Measurements from ENCODE around the gene UGCG.
"Not testable (repeated sequence)": the region's sequence is repeated elsewhere in the genome, so short reads cannot be mapped to it uniquely, and the experiment has no call there.

UGCG gene

DNA sequence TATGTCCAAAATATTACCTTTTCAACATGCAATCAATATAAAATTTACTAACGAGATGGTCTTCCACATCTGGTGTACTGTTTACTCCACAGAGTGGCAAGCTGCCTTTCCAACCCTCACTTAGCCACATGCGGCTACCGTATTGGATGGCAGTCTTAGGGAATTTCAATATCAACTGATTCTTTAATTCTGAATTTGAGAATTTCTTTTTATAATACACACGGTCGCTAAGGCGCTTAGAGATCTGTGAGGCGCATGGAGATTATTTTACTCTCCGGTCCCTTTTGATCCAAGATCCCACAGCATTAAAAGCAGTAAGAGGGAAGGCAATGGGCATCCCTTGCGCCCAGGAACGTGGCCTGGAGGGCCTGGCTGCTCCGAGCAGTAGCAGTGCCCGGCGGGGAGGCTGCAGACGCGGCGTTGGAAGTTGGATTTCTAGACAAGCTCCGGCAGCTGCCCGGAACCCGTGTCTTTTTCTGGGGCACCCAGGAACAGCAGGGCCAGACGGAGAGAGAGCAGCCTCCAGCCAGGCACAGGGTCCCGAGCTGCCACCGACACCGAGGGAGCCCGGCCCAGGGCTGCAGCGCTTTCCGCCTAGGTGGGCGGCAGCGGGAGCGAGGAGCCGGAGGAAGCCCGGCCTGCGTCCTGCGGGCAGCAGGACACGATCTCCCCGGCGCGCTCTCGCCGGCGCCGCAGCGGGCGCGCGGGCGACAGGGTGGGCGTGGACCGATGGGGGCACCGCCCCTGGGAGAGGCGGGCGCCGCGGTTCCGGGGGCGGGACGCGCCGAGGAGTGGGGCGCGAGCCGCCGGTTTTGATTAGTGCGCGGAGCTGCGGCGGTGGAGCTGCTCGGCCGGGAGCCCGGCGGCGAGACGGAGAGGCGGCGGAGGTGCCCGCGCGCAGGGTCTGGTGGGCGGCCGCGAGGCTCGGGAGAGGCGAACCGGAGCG, at the start of gene UGCG:
UGCG (plus strand) TSS at position 819 of the 946 bp plus-strand sequence. CDS start 402 bp downstream, outside the sequence.
- peak; percentile 94 for DNase-seq

GRCh38 chr9:111851553-111851952, 45.1 kb upstream of the UGCG start:
- DNase-seq, result no peak

GRCh38 chr9:111852291-111852690, 44.3 kb upstream of the UGCG start:
- no peak for DNase-seq

DNA sequence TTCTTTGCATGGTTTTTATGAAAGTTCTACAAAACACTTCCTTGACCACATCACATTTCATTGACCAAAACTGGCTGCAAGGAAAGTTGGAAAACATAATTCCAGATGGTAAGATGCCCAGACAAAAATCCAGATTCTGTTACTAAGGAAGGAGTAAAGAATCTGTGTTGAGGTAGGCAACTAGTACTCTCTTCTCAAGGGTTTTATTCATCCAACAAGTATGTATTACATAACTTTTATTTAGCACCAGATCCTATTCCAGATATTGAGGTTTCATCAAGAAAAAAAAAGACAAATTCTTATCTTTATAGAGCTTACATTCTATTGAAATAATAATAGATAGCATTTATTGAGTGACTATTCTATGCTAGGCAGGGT, 43.2 kb upstream of the UGCG start:
- DNase-seq, result no peak

GRCh38 chr9:111854799-111855198, 41.8 kb upstream of the UGCG start:
- DNase-seq, result no peak

DNA sequence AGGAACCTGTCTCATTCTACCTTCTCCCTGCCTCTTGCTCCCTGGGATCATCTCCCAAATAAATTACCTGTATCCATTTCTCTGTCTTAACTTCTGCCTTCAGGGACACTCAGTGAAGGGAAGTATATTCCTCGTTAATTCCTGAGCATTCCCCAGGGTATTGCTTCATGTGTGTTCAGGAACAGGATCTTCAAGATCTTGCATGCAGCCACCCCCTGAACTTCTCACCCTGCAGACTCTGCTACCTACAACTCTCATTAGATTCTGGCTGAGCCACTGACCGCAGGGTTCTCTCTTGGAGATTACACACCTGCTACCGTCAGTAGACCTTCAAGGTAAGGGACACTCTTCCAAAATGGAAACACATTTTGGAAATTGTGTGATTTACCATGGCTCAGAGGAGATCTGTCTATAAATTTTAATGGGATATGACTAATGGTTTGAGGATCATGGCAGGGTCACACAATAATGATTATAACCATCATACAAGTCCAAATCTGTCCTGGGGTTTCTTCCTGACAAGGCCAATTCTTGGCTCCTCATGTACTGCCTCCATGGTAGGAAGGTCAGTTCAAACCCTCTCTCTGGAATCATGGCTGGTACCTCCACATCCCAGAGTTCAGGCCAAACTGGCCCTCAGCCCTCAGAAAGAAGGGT, 38.9 kb upstream of the UGCG start:
- DNase-seq, result no peak

DNA sequence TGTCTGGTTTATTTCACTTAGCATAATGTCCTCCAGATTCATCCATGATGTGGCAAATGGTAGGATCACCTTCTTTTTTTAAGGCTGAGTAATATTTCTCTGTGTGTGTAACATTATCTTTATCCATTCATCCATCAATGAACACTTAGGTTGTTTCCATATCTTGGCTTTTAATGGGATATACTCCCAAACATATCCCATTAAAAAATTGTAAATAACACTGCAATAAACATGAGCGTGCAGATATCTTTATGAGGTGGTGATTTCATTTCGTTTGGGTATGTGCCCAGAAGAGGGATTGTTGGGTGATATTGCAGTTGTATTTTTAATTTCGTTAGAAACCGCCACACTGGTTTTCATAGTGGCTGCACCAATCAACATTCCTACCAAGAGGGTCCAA, 36.2 kb upstream of the UGCG start:
- DNase-seq, result no peak

GRCh38 chr9:111863636-111864035, 33.0 kb upstream of the UGCG start:
- no peak for DNase-seq

DNA sequence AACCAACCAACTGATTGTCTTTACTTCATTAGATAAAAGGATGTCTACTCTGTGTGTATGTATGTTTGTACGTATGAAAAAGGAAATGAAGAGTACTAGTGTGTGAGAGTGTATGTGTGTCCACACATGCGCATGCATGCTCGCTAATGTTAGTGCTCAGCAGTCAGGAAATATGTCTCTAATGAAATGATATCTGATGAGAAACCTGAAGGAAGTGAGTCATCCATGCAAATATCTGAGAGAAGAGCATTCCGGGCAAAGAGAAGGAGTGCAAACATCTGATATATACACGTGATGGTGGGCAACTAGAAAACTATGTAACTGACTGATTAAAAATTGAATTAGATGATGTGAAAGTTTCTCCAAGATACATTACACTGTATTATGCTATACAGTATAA, 29.6 kb upstream of the UGCG start:
- no peak for DNase-seq

DNA sequence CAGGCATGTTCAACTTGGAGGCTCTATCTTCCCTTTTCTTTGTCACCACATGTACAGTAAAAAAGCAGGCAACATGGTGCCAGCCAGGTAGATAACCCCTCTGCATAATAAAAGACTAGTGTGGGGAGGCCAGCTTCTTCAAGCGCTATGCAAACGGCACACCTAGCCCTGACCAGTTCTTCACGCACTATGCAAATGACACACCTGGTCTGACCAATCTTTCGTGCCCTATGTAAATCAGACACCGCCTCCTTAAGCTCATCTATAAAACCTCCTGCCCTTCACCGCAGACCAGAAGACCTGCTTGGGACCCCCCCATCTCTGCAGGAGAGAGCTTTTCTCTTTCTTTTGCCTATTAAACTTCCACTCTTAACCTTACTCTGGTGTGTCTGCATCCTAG, 28.1 kb upstream of the UGCG start:
- no peak for DNase-seq

DNA sequence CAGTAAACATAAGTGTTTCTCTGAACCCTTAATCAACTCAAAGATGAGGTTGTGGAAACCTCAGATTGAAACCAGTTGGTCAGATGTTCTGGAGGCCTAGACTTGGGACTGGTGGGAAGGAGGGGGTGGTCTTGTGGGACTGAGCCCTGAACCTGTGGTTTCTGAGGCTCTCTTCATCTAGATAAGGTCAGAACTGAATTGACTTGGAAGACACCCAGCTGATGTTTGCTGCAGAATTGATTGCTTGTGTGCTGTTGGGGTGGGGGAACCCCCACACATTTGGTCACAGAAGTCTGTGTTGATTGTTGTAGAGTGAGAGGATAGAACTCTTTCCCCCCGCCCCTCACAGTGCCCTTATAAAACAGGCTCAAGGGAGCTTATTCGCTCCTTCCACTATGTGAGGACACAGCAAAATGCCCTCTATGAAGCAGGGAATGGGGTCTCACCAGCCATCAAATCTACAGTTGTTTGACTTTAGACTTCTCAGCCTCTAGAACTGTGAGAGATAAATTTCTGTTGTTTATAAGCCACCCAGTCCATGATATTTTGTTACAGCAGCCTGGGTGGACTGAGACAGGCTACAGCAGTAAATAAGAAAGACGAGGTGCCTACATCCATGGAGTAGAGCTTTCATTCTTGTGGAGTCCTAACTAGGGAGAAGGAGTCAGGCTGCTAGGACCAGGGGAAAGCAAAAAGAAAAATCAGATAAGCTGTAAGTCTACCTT, 25.7 kb upstream of the UGCG start:
- no peak for DNase-seq

- DNase-seq, result no peak
Measured at GRCh38 chr9:111871499-111871855, 25.1 kb upstream of the UGCG start.

DNA sequence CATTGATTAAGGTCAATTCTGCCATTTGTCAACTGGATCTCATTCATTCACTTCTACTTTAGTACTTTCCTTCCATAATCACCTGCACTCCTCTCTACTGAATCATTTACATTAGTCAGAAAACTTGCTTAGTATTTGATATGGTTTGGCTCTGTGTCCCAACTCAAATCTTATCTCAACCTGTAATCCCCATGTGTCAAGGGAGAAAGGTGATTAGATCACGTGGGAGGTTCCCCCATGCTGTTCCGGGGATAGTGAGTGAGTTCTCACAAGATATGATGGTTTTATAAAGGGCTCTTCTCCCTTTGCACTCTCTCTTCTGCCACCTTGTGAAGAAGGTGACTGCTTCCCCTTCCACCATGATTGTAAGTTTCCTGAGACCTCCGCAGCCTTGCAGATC, 23.7 kb upstream of the UGCG start:
- DNase-seq, result no peak

GRCh38 chr9:111873901-111874300, 22.7 kb upstream of the UGCG start:
- no peak for DNase-seq

GRCh38 chr9:111874500-111874899, 22.1 kb upstream of the UGCG start:
- DNase-seq, result no peak

DNA sequence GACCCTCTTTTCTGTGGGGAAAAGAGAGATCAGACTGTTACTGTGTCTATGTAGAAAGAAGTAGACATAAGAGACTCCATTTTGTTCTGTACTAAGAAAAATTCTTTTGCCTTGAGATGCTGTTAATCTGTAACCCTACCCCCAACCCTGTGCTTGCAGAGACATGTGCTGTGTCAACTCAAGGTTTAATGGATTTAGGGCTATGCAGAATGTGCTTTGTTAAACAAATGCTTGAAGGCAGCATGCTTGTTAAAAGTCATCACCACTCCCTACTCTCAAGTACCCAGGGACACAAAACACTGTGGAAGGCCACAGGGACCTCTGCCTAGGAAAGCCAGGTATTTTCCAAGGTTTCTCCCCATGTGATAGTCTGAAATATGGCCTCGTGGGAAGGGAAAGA, 21.3 kb upstream of the UGCG start:
- DNase-seq, result not testable (repeated sequence)

DNA sequence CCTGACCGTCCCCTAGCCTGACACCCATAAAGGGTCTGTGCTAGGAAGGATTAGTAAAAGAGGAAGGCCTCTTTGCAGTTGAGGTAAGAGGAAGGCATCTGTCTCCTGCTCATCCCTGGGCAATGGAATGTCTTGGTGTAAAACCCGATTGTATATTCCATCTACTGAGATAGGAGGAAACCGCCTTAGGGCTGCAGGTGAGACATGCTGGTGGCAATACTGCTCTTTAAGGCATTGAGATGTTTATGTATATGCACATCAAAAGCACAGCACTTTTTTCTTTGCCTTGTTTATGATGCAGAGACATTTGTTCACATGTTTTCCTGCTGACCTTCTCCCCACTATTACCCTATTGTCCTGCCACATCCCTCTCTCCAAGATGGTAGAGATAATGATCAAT, 20.9 kb upstream of the UGCG start:
- DNase-seq, result not testable (repeated sequence)

DNA sequence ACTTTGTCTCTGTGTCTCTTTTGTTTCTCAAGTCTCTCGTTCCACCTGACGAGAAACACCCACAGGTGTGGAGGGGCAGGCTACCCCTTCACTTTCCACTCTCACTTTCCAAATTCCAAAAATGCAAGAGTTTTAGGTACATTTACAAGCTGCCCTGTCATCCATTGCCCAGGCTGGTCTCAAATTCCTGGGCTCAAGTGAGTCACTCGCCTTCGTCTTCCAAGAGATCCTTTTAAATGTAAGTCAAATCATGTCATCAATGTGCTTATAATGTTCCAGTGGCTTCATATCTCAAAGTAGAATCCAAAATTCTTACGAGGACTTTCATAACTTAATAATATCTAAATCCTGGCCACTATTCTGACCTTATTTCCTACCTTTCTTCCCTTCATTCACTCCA, 20.4 kb upstream of the UGCG start:
- DNase-seq, result no peak

- DNase-seq, result no peak
Measured at GRCh38 chr9:111877420-111877819, 19.2 kb upstream of the UGCG start.

DNA sequence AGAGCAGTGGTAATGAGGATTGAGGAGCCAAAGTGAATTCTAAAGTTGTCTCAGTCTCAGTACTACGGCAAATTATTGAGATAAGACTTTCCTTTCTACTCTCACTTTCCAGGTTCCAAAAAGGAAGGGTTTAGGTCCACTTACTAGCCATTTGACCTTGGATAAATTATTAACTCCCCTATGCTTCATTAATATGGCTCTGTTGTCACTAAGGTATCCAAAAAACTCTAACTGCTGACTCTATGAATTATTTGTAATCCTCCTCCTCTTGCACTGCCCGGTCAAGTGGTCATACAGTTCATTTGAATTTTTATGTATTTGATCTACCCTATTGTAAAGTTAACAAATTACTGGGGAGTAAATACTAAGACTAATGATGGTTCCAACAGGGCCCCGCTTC, 17.7 kb upstream of the UGCG start:
- no peak for DNase-seq

DNA sequence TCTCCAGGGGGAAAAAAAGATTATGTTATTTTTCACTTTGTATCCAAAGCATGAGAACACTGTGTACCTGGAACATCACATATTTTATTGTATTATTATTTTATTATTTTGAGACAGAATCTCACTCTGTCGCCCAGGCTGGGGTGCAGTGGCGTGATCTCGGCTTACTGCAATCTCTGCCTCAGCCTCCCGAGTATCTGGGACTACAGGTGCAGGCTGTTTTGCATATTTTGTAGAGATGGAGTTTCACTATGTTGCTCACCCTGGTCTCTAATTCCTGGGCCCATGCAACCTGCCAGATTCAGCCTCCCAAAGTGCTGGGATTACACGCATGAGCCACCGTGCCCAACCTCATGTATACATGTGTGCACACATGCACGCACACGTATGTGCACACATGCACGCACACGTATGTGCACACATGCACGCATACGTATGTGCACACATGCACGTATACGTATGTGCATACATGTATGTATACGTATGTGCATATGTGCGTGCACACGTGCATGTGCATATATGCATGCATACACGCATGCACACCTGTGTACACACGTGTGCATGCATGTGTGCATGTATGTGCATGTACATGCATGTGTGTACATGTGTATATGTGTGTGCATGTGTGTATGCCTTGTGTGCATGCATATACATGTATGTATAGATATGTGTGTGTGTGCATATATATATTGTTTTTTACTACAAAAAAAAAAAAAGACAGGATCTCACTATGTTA, 9.5 kb upstream of the UGCG start:
- DNase-seq, result no peak

DNA sequence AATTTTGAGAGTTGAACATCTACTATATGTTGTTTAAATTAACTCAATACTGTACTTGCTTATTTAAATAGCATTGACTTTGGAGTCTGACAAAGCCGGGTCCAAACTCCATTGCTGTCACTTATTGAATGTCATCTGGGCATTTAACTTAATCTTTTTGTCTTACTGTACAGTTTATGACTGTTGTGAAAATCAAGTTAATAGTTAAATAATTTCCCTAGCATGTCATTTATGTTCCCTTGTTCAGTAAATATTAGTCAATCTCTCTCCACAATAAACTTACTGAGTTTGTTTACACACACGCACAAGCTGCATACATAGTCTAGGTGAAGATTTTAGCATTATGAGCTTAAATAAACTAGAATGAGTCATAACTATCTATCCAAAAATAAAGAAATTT, 6.3 kb upstream of the UGCG start:
- no peak for DNase-seq

DNA sequence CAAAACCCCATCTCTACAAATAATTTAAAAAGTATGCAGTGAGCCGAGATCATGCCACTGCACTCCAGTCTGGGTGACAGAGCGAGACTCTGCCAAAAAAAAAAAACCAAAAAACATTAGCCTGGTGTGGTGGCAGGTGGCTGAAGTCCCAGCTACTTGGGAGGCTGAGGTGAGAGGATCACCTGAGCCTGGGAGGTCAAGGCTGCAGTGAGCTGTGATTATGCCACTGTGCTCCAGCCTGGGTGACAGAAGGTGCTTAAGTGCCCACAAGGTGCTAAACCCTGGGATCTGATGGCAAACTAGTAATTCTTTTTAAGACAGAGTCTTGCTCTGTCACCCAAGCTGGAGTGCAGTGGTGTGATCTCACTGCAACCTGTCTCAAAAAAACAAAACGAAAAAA, 5.7 kb upstream of the UGCG start:
- not testable (repeated sequence) for DNase-seq

Data from femur (tissue), 1 donor.